HL-60/S4 treated with phorbol 12-myristate 13-acetate at 8.2 ng/mL for 4 days and 3 days (cell line): ENCODE results near the gene SMDT1.
"Not testable (repeated sequence)": the region's sequence is repeated elsewhere in the genome, so short reads cannot be mapped to it uniquely, and the experiment has no call there.

Experiments used
- in situ Hi-C: fragments of 300-500 bp; cut with MboI; formaldehyde crosslinking; loops from 2 replicates; pipeline ENCODE4 v1.15.0; 2022; ENCODE audit warnings: low sequenced_read_pairs

Gene SMDT1

GRCh38 chr22:42070517-42071422, 8.7 kb upstream of the SMDT1 start, which contains the start of gene NAGA:
Gene NAGA, minus strand, starts transcription at chr22:42070812. Its CDS starts 515 bp downstream, at chr22:42070297.
- in situ Hi-C loops = no loop called here

- in situ Hi-C loops = not testable (repeated sequence)
Observed at GRCh38 chr22:42071508-42071907, 8.0 kb upstream of the SMDT1 start.

- in situ Hi-C loops = no loop called here
Observed at GRCh38 chr22:42072606-42073330, 6.7 kb upstream of the SMDT1 start.

GRCh38 chr22:42073621-42074041, 5.9 kb upstream of the SMDT1 start:
- in situ Hi-C loops = no loop called here

- in situ Hi-C loops = no loop called here
Observed at GRCh38 chr22:42074132-42074811, 5.2 kb upstream of the SMDT1 start, which contains the start of gene PHETA2. Gene PHETA2, plus strand, starts transcription at chr22:42074248. Its CDS starts 3,046 bp downstream, at chr22:42077294.

- in situ Hi-C loops = no loop called here
Observed at GRCh38 chr22:42074846-42075676, 4.4 kb upstream of the SMDT1 start.

GRCh38 chr22:42076764-42077485, 2.6 kb upstream of the SMDT1 start:
- in situ Hi-C loops = no loop called here

GRCh38 chr22:42077486-42078125, 1.9 kb upstream of the SMDT1 start:
- in situ Hi-C loops = no loop called here

GRCh38 chr22:42078469-42079318, 806 bp upstream of the SMDT1 start:
- in situ Hi-C loops = no loop called here

- in situ Hi-C loops = no loop called here
Observed at GRCh38 chr22:42080287-42080686, 787 bp downstream of the SMDT1 start.

- in situ Hi-C loops = no loop called here
Observed at GRCh38 chr22:42083119-42083518, 3.6 kb downstream of the SMDT1 start.

GRCh38 chr22:42084874-42085273, 5.4 kb downstream of the SMDT1 start:
- in situ Hi-C loops = no loop called here

GRCh38 chr22:42086051-42086450, 6.6 kb downstream of the SMDT1 start:
- in situ Hi-C loops = no loop called here

- in situ Hi-C loops = no loop called here
Observed at GRCh38 chr22:42090596-42091454, 11.3 kb downstream of the SMDT1 start, which contains the start of gene NDUFA6. Gene NDUFA6, minus strand, starts transcription at chr22:42090772. Its CDS starts 28 bp downstream, at chr22:42090744.

GRCh38 chr22:42091455-42091782, 11.9 kb downstream of the SMDT1 start:
- in situ Hi-C loops = no loop called here

- in situ Hi-C loops = no loop called here
Observed at GRCh38 chr22:42101199-42101598, 21.7 kb downstream of the SMDT1 start.

GRCh38 chr22:42104332-42104860, 24.9 kb downstream of the SMDT1 start:
- in situ Hi-C loops = not testable (repeated sequence)
